ENCODE data around the gene MSL3B.
"Not testable (repeated sequence)": the region's sequence is repeated elsewhere in the genome, so short reads cannot be mapped to it uniquely, and the experiment has no call there.

The MSL3B gene

GRCh38 chr2:233867993-233868532 lies at the start of gene MSL3B:
Gene MSL3B (minus strand): TSS chr2:233868386.
- H3K4me3 ChIP-seq (ENCODE audit: insufficient read depth, low read depth, low read length), result peak within 1 kb of the TSS; percentile 61
- DNase-seq, result peak; percentile 90
- H3K27me3 ChIP-seq (ENCODE audit: control insufficient read depth, insufficient read depth, low read length), result no peaks in the 10 kb centered on the region; the same call in 1 of the 2 replicates
- H3K36me3 ChIP-seq (replicated peaks; ENCODE audit: control insufficient read depth, insufficient read depth, low read length), result peaks cover 7% of the 10 kb centered on the region

DNA sequence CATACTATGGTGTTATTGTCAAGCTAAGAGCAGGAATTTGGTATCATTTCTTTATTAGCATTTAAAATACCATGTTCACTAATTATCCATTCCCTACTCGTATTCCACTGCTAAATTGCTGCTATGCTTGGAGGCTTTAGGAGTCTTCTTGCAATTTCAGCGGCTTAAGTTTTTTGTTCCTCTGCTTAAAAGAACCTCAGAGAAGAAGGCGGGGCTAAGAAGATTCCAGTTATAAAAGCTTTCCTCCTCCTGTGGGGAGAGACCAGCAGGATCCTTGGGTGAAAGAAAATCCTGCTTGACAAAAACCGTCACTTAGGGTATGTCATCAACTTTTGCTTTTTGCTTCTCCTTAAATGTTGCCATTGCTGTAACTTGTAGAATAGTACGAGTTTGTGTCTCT lies 48.9 kb upstream of the MSL3B start, which contains the start of gene TRPM8:
TSS of gene TRPM8 (plus strand) at position 258 of the 400 bp plus-strand sequence. CDS start 9,165 bp downstream, outside the sequence.
- Histone ChIP-seq H3K27me3 (ENCODE audit: control insufficient read depth, insufficient read depth, low read length) (no peaks in the 10 kb centered on the region), H3K36me3 (replicated peaks; ENCODE audit: control insufficient read depth, insufficient read depth, low read length) (no peaks in the 10 kb centered on the region), H3K4me3 (ENCODE audit: insufficient read depth, low read depth, low read length) (no peak within 1 kb of the TSS)
- DNase-seq, result peak; percentile 57

- no peak overlapping the region for H3K4me3 ChIP-seq (ENCODE audit: insufficient read depth, low read depth, low read length)
- H3K36me3 ChIP-seq (replicated peaks; ENCODE audit: control insufficient read depth, insufficient read depth, low read length), result no peaks in the 10 kb centered on the region
- DNase-seq, result peak; percentile 26
- no peaks in the 10 kb centered on the region; the same call in 1 of the 2 replicates for H3K27me3 ChIP-seq (ENCODE audit: control insufficient read depth, insufficient read depth, low read length)
Measured at GRCh38 chr2:233915128-233915527, 46.9 kb upstream of the MSL3B start.

GRCh38 chr2:233912691-233913423 lies 44.7 kb upstream of the MSL3B start:
- Histone ChIP-seq H3K4me3 (ENCODE audit: insufficient read depth, low read depth, low read length) (no peak overlapping the region), H3K27me3 (ENCODE audit: control insufficient read depth, insufficient read depth, low read length) (no peaks in the 10 kb centered on the region; the same call in 1 of the 2 replicates), H3K36me3 (replicated peaks; ENCODE audit: control insufficient read depth, insufficient read depth, low read length) (no peaks in the 10 kb centered on the region)
- peak; percentile 58 for DNase-seq

- Histone ChIP-seq H3K27me3 (ENCODE audit: control insufficient read depth, insufficient read depth, low read length) (no peaks in the 10 kb centered on the region; the same call in 1 of the 2 replicates), H3K4me3 (ENCODE audit: insufficient read depth, low read depth, low read length) (no peak overlapping the region), H3K36me3 (replicated peaks; ENCODE audit: control insufficient read depth, insufficient read depth, low read length) (no peaks in the 10 kb centered on the region)
- DNase-seq, result no peak
Measured at GRCh38 chr2:233907627-233908026, 39.4 kb upstream of the MSL3B start.

DNA sequence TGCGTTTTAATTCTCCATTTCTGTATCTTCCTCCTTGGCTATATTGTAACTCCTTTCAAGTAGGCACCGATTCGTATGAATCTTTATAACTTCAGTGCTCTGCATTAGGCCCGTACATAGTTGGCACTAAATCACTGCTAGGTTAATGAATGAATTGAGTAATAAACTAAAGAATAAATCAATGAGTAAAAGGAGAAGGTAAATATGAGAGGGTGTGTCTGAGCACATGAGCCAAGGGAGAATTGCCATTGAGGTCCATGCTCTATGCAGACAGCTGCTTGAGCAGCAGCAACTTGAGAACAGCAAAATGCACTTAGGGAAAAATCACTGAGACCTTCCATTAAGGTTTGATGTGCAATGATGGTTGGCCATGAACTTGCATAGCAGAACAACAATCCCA lies 37.8 kb upstream of the MSL3B start:
- DNase-seq, result no peak
- no peaks in the 10 kb centered on the region for H3K27me3 ChIP-seq (ENCODE audit: control insufficient read depth, insufficient read depth, low read length)
- no peaks in the 10 kb centered on the region for H3K36me3 ChIP-seq (replicated peaks; ENCODE audit: control insufficient read depth, insufficient read depth, low read length)
- H3K4me3 ChIP-seq (ENCODE audit: insufficient read depth, low read depth, low read length), result no peak overlapping the region

GRCh38 chr2:233901884-233902283 lies 33.7 kb upstream of the MSL3B start:
- Histone ChIP-seq H3K4me3 (ENCODE audit: insufficient read depth, low read depth, low read length) (no peak overlapping the region), H3K36me3 (replicated peaks; ENCODE audit: control insufficient read depth, insufficient read depth, low read length) (no peaks in the 10 kb centered on the region), H3K27me3 (ENCODE audit: control insufficient read depth, insufficient read depth, low read length) (no peaks in the 10 kb centered on the region)
- DNase-seq, result no peak

DNA sequence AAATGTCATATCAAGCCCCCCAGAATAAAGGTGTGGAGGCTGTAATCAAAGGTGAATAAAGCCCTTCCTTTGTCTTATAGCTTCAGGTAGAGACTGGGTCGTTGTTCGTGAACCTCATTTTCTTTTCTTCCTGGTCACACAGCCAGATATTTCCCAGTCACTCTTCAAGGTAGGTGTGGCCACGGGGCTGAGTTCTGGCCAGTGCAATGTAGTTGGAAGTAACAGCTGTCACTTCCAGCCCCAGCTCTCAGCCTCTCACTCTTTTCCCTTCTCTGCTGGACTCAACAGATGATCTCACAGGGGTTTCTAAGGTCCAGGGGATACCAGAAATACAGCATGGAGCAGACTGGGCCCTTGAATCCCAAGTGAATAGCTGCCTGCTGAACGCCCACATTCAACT lies 33.2 kb upstream of the MSL3B start:
- no peak overlapping the region for H3K4me3 ChIP-seq (ENCODE audit: insufficient read depth, low read depth, low read length)
- no peak for DNase-seq
- H3K27me3 ChIP-seq (ENCODE audit: control insufficient read depth, insufficient read depth, low read length), result no peaks in the 10 kb centered on the region
- no peaks in the 10 kb centered on the region for H3K36me3 ChIP-seq (replicated peaks; ENCODE audit: control insufficient read depth, insufficient read depth, low read length)

DNA sequence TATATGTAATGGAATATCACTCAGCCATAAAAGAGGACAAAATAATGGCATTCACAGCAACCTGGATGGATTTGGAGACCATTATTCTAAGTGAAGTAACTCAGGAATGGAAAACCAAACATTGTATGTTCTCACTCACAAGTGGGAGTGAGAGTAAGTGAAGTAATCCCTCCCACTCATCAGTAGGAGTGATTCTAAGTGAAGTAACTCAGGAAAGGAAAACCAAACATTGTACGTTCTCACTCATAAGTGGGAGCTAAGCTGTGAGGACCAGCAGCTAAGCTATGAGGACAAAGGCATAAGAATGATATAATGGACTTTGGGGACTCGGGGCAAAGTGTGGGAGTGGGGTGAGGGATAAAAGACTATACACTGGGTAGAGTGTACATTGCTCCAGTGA lies 28.1 kb upstream of the MSL3B start:
- not testable (repeated sequence) for DNase-seq; H3K27me3 ChIP-seq (ENCODE audit: control insufficient read depth, insufficient read depth, low read length); H3K4me3 ChIP-seq (ENCODE audit: insufficient read depth, low read depth, low read length); H3K36me3 ChIP-seq (replicated peaks; ENCODE audit: control insufficient read depth, insufficient read depth, low read length)

GRCh38 chr2:233892793-233893192 lies 24.6 kb upstream of the MSL3B start:
- no peaks in the 10 kb centered on the region for H3K27me3 ChIP-seq (ENCODE audit: control insufficient read depth, insufficient read depth, low read length)
- no peaks in the 10 kb centered on the region for H3K36me3 ChIP-seq (replicated peaks; ENCODE audit: control insufficient read depth, insufficient read depth, low read length)
- no peak for DNase-seq
- H3K4me3 ChIP-seq (ENCODE audit: insufficient read depth, low read depth, low read length), result no peak overlapping the region

- no peaks in the 10 kb centered on the region for H3K27me3 ChIP-seq (ENCODE audit: control insufficient read depth, insufficient read depth, low read length)
- no peak overlapping the region for H3K4me3 ChIP-seq (ENCODE audit: insufficient read depth, low read depth, low read length)
- DNase-seq, result no peak
- H3K36me3 ChIP-seq (replicated peaks; ENCODE audit: control insufficient read depth, insufficient read depth, low read length), result no peaks in the 10 kb centered on the region
Measured at GRCh38 chr2:233882353-233882752, 14.2 kb upstream of the MSL3B start.

- not testable (repeated sequence) for DNase-seq; H3K27me3 ChIP-seq (ENCODE audit: control insufficient read depth, insufficient read depth, low read length); H3K4me3 ChIP-seq (ENCODE audit: insufficient read depth, low read depth, low read length); H3K36me3 ChIP-seq (replicated peaks; ENCODE audit: control insufficient read depth, insufficient read depth, low read length)
Measured at GRCh38 chr2:233872125-233872524, 3.9 kb upstream of the MSL3B start.

GRCh38 chr2:233871432-233871831 lies 3.2 kb upstream of the MSL3B start:
- Histone ChIP-seq H3K36me3 (replicated peaks; ENCODE audit: control insufficient read depth, insufficient read depth, low read length) (peaks cover 6% of the 10 kb centered on the region), H3K4me3 (ENCODE audit: insufficient read depth, low read depth, low read length) (no peak overlapping the region), H3K27me3 (ENCODE audit: control insufficient read depth, insufficient read depth, low read length) (no peaks in the 10 kb centered on the region; the same call in 1 of the 2 replicates)
- no peak for DNase-seq

- Histone ChIP-seq H3K36me3 (replicated peaks; ENCODE audit: control insufficient read depth, insufficient read depth, low read length) (peaks cover 7% of the 10 kb centered on the region), H3K4me3 (ENCODE audit: insufficient read depth, low read depth, low read length) (no peak overlapping the region), H3K27me3 (ENCODE audit: control insufficient read depth, insufficient read depth, low read length) (no peaks in the 10 kb centered on the region; the same call in 1 of the 2 replicates)
- DNase-seq, result no peak
Measured at GRCh38 chr2:233866479-233866878, 1.7 kb downstream of the MSL3B start.

DNA sequence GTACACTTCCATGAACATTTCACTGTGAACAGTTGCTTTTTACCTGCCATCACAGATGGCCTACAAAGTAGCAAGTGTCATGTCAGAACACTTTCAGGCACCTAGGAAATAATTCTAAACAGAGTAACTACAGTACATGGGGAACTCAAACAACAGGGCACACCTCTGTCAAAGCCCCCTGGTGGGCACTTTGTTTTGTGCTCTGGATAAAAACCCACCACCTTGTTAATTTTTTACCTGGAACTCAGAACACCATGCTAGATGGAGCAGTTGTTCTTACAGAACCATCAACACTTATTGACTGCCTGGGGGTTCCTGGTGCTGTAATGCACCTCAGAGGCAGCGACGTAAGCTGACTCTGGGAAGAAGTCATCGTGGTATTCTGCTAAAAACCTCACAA lies 2.3 kb downstream of the MSL3B start:
- H3K4me3 ChIP-seq (ENCODE audit: insufficient read depth, low read depth, low read length), result no peak overlapping the region
- DNase-seq, result peak; percentile 61
- no peaks in the 10 kb centered on the region; the same call in 1 of the 2 replicates for H3K27me3 ChIP-seq (ENCODE audit: control insufficient read depth, insufficient read depth, low read length)
- peaks cover 7% of the 10 kb centered on the region for H3K36me3 ChIP-seq (replicated peaks; ENCODE audit: control insufficient read depth, insufficient read depth, low read length)

Measured in H7 (cell line).